Measurements from ENCODE around the gene CSNK1G3.
"Not testable (repeated sequence)": the region's sequence is repeated elsewhere in the genome, so short reads cannot be mapped to it uniquely, and the experiment has no call there.

The CSNK1G3 gene

GRCh38 chr5:123511648-123512605, at the start of gene CSNK1G3:
TSS of gene CSNK1G3 (plus strand) at chr5:123512177. CDS start at chr5:123545664, 33,487 bp downstream.
- DNase-seq, result peak; percentile 82 to 86

GRCh38 chr5:123466839-123467238, 45.1 kb upstream of the CSNK1G3 start:
- not testable (repeated sequence) for DNase-seq

GRCh38 chr5:123471385-123471784, 40.6 kb upstream of the CSNK1G3 start:
- no peak for DNase-seq

- no peak for DNase-seq
Observed at GRCh38 chr5:123472150-123472924, 39.6 kb upstream of the CSNK1G3 start.

GRCh38 chr5:123474228-123474627, 37.7 kb upstream of the CSNK1G3 start:
- no peak for DNase-seq

- DNase-seq, result no peak
Observed at GRCh38 chr5:123476731-123477130, 35.2 kb upstream of the CSNK1G3 start.

- no peak for DNase-seq
Observed at GRCh38 chr5:123478546-123478945, 33.4 kb upstream of the CSNK1G3 start.

- no peak for DNase-seq
Observed at GRCh38 chr5:123482258-123482657, 29.7 kb upstream of the CSNK1G3 start.

- DNase-seq, result no peak
Observed at GRCh38 chr5:123483446-123484077, 28.4 kb upstream of the CSNK1G3 start.

- DNase-seq, result no peak
Observed at GRCh38 chr5:123485275-123485674, 26.7 kb upstream of the CSNK1G3 start.

- no peak for DNase-seq
Observed at GRCh38 chr5:123486951-123487655, 24.9 kb upstream of the CSNK1G3 start.

- DNase-seq, result no peak
Observed at GRCh38 chr5:123490974-123491373, 21.0 kb upstream of the CSNK1G3 start.

- DNase-seq, result not testable (repeated sequence)
Observed at GRCh38 chr5:123495211-123495610, 16.8 kb upstream of the CSNK1G3 start.

GRCh38 chr5:123496892-123497291, 15.1 kb upstream of the CSNK1G3 start:
- no peak for DNase-seq

- DNase-seq, result no peak
Observed at GRCh38 chr5:123500471-123500870, 11.5 kb upstream of the CSNK1G3 start.

- no peak for DNase-seq
Observed at GRCh38 chr5:123502120-123502519, 9.9 kb upstream of the CSNK1G3 start.

- DNase-seq, result no peak
Observed at GRCh38 chr5:123503299-123503698, 8.7 kb upstream of the CSNK1G3 start.

- DNase-seq, result no peak
Observed at GRCh38 chr5:123505633-123506032, 6.3 kb upstream of the CSNK1G3 start.

- DNase-seq, result no peak
Observed at GRCh38 chr5:123508441-123508840, 3.5 kb upstream of the CSNK1G3 start.

- DNase-seq, result no peak
Observed at GRCh38 chr5:123511290-123511647, 708 bp upstream of the CSNK1G3 start.

- DNase-seq, result peak; percentile 4 to 9
Observed at GRCh38 chr5:123512611-123513461, 859 bp downstream of the CSNK1G3 start.

Measured in activated CD4-positive, alpha-beta T cell treated with anti-CD3 and anti-CD28 coated beads, Interleukin-2, amount 50 U/mL, for 4 hours (primary cell).